ENCODE data around the gene LARGE1.
A peak's percentile ranks its signal among the peaks of the same experiment; 100 is the strongest.

LARGE1 gene

GRCh38 chr22:33920197-33920540 is at the start of gene LARGE1:
LARGE1 (minus strand) TSS chr22:33920476.
- DNase-seq = no peak

GRCh38 chr22:33969045-33969444 is 48.8 kb upstream of the LARGE1 start:
- DNase-seq = no peak

GRCh38 chr22:33964121-33964520 is 43.8 kb upstream of the LARGE1 start:
- DNase-seq = no peak

- DNase-seq = no peak
These were observed 42.1 kb upstream of the LARGE1 start for GRCh38 chr22:33962409-33962808.

- no peak for DNase-seq
These were observed 38.5 kb upstream of the LARGE1 start for GRCh38 chr22:33958741-33959140.

GRCh38 chr22:33957086-33957485 is 36.8 kb upstream of the LARGE1 start:
- DNase-seq = no peak

- DNase-seq = no peak
These were observed 32.5 kb upstream of the LARGE1 start for GRCh38 chr22:33952776-33953175.

- DNase-seq = no peak
These were observed 20.5 kb upstream of the LARGE1 start for GRCh38 chr22:33940741-33941140.

- DNase-seq = no peak
These were observed 12.7 kb upstream of the LARGE1 start for GRCh38 chr22:33932997-33933396.

- DNase-seq = no peak
These were observed 11.1 kb upstream of the LARGE1 start for GRCh38 chr22:33931406-33931805.

- no peak for DNase-seq
These were observed 7.5 kb upstream of the LARGE1 start for GRCh38 chr22:33927752-33928151.

GRCh38 chr22:33925194-33925593 is 4.9 kb upstream of the LARGE1 start:
- DNase-seq = no peak

- peak; percentile 38 for DNase-seq
These were observed 3.5 kb upstream of the LARGE1 start for GRCh38 chr22:33923660-33924246.

GRCh38 chr22:33923033-33923432 is 2.8 kb upstream of the LARGE1 start:
- DNase-seq = no peak

GRCh38 chr22:33922349-33922681 is 2.0 kb upstream of the LARGE1 start:
- DNase-seq = no peak

- DNase-seq = no peak
These were observed 1.5 kb upstream of the LARGE1 start for GRCh38 chr22:33921525-33922348.

- DNase-seq = peak; percentile 58
These were observed 750 bp upstream of the LARGE1 start for GRCh38 chr22:33920927-33921524.

GRCh38 chr22:33919391-33920196 is 682 bp downstream of the LARGE1 start:
- no peak for DNase-seq

- no peak for DNase-seq
These were observed 1.5 kb downstream of the LARGE1 start for GRCh38 chr22:33918676-33919365.

GRCh38 chr22:33917744-33918406 is 2.4 kb downstream of the LARGE1 start:
- DNase-seq = no peak

GRCh38 chr22:33914699-33915098 is 5.6 kb downstream of the LARGE1 start:
- no peak for DNase-seq

GRCh38 chr22:33914131-33914530 is 6.1 kb downstream of the LARGE1 start:
- no peak for DNase-seq
